T-helper 2 cell treated with Interferon-gamma antibody and Interleukin-4, amounts not matched to agents 5 μg/mL and 100 μg/mL, for 36 hours (primary cell): ENCODE data around the gene CHD2.

Source experiments
- DNase-seq: peaks from one replicate; pipeline ENCODE4 v3.0.0; 2021; ENCODE audit warnings: low spot score
- H3K27ac Mint-ChIP-seq: one replicate; pipeline ENCODE4 v1.8.0; 2021; ENCODE audit warnings: mild to moderate bottlenecking, mixed read lengths
- H3K27me3 Mint-ChIP-seq: one replicate; pipeline ENCODE4 v1.8.0; 2021; ENCODE audit warnings: low read depth, mixed read lengths
- H3K36me3 Mint-ChIP-seq: one replicate; pipeline ENCODE4 v1.8.0; 2021; ENCODE audit warnings: low read depth, mixed read lengths
- H3K4me1 Mint-ChIP-seq: one replicate; pipeline ENCODE4 v1.8.0; 2021; ENCODE audit warnings: low read depth, mixed read lengths
- H3K4me3 Mint-ChIP-seq: one replicate; pipeline ENCODE4 v1.8.0; 2022; ENCODE audit warnings: mild to moderate bottlenecking, moderate library complexity, mixed read lengths
- H3K9me3 Mint-ChIP-seq: one replicate; pipeline ENCODE4 v1.8.0; 2021; ENCODE audit warnings: mixed read lengths

Gene CHD2

GRCh38 chr15:92881802-92882696, 18.1 kb upstream of the CHD2 start:
- Mint-ChIP-seq H3K9me3 (no peaks in the 10 kb centered on the region), H3K27ac (peak overlapping the region; percentile 97), H3K36me3 (peaks cover 39% of the 10 kb centered on the region), H3K4me1 (peaks cover 52% of the 10 kb centered on the region), H3K4me3 (peak overlapping the region; percentile 94), H3K27me3 (peaks cover 4% of the 10 kb centered on the region)
- peak; percentile 98 for DNase-seq

GRCh38 chr15:92882697-92883162, 17.4 kb upstream of the CHD2 start:
- DNase-seq: no peak
- Mint-ChIP-seq H3K36me3 (peaks cover 44% of the 10 kb centered on the region), H3K27me3 (peaks cover 4% of the 10 kb centered on the region), H3K4me1 (peaks cover 57% of the 10 kb centered on the region), H3K27ac (peak overlapping the region; percentile 87), H3K9me3 (no peaks in the 10 kb centered on the region), H3K4me3 (peak overlapping the region; percentile 94)

- Mint-ChIP-seq H3K27me3 (peaks cover 4% of the 10 kb centered on the region), H3K36me3 (peaks cover 50% of the 10 kb centered on the region), H3K9me3 (no peaks in the 10 kb centered on the region), H3K4me1 (peaks cover 61% of the 10 kb centered on the region), H3K4me3 (peak overlapping the region; percentile 99), H3K27ac (peak overlapping the region; percentile 99)
- DNase-seq: peak; percentile 40
Observed at GRCh38 chr15:92883163-92883875, 16.8 kb upstream of the CHD2 start.

- DNase-seq: no peak
- Mint-ChIP-seq H3K27ac (peak overlapping the region; percentile 99), H3K36me3 (peaks cover 54% of the 10 kb centered on the region), H3K9me3 (no peaks in the 10 kb centered on the region), H3K4me3 (peak overlapping the region; percentile 99), H3K4me1 (peaks cover 65% of the 10 kb centered on the region), H3K27me3 (peaks cover 4% of the 10 kb centered on the region)
Observed at GRCh38 chr15:92883876-92884435, 16.2 kb upstream of the CHD2 start.

GRCh38 chr15:92884436-92885223, 15.5 kb upstream of the CHD2 start:
- Mint-ChIP-seq H3K9me3 (no peaks in the 10 kb centered on the region), H3K27ac (peak overlapping the region; percentile 99)
- no peak for DNase-seq

GRCh38 chr15:92885224-92886041, 14.7 kb upstream of the CHD2 start:
- peaks cover 63% of the 10 kb centered on the region for H3K4me1 Mint-ChIP-seq
- H3K27ac Mint-ChIP-seq: peak overlapping the region; percentile 99
- DNase-seq: no peak
- peak overlapping the region; percentile 99 for H3K4me3 Mint-ChIP-seq
- peaks cover 60% of the 10 kb centered on the region for H3K36me3 Mint-ChIP-seq
- H3K9me3 Mint-ChIP-seq: no peaks in the 10 kb centered on the region
- H3K27me3 Mint-ChIP-seq: peaks cover 4% of the 10 kb centered on the region

More at GRCh38 chr15:92884436-92885223, 15.5 kb upstream of the CHD2 start:
- Mint-ChIP-seq H3K4me1 (peaks cover 66% of the 10 kb centered on the region), H3K4me3 (peak overlapping the region; percentile 99), H3K27me3 (peaks cover 4% of the 10 kb centered on the region), H3K36me3 (peaks cover 56% of the 10 kb centered on the region)

GRCh38 chr15:92886042-92886537, 14.0 kb upstream of the CHD2 start:
- H3K27ac Mint-ChIP-seq: peak overlapping the region; percentile 99
- H3K27me3 Mint-ChIP-seq: peaks cover 4% of the 10 kb centered on the region
- H3K4me1 Mint-ChIP-seq: peaks cover 63% of the 10 kb centered on the region
- H3K9me3 Mint-ChIP-seq: no peaks in the 10 kb centered on the region
- peaks cover 67% of the 10 kb centered on the region for H3K36me3 Mint-ChIP-seq
- peak overlapping the region; percentile 99 for H3K4me3 Mint-ChIP-seq
- no peak for DNase-seq

GRCh38 chr15:92886815-92887214, 13.3 kb upstream of the CHD2 start:
- H3K36me3 Mint-ChIP-seq: peaks cover 74% of the 10 kb centered on the region
- H3K4me3 Mint-ChIP-seq: peak overlapping the region; percentile 99
- no peaks in the 10 kb centered on the region for H3K9me3 Mint-ChIP-seq
- H3K27me3 Mint-ChIP-seq: peaks cover 4% of the 10 kb centered on the region
- peak overlapping the region; percentile 99 for H3K27ac Mint-ChIP-seq
- DNase-seq: no peak
- peaks cover 62% of the 10 kb centered on the region for H3K4me1 Mint-ChIP-seq

GRCh38 chr15:92887869-92888268, 12.3 kb upstream of the CHD2 start:
- Mint-ChIP-seq H3K4me3 (peak overlapping the region; percentile 68), H3K4me1 (peaks cover 61% of the 10 kb centered on the region), H3K9me3 (no peaks in the 10 kb centered on the region), H3K36me3 (peaks cover 82% of the 10 kb centered on the region), H3K27ac (peak overlapping the region; percentile 41), H3K27me3 (peaks cover 4% of the 10 kb centered on the region)
- DNase-seq: no peak

- H3K4me1 Mint-ChIP-seq: peaks cover 73% of the 10 kb centered on the region
- no peaks in the 10 kb centered on the region for H3K9me3 Mint-ChIP-seq
- H3K4me3 Mint-ChIP-seq: peak overlapping the region; percentile 84
- peaks cover 84% of the 10 kb centered on the region for H3K36me3 Mint-ChIP-seq
- DNase-seq: no peak
- peak overlapping the region; percentile 88 for H3K27ac Mint-ChIP-seq
- no peaks in the 10 kb centered on the region for H3K27me3 Mint-ChIP-seq
Observed at GRCh38 chr15:92889390-92890107, 10.6 kb upstream of the CHD2 start.

- Mint-ChIP-seq H3K4me1 (peaks cover 68% of the 10 kb centered on the region), H3K4me3 (peak overlapping the region; percentile 70), H3K27ac (peak overlapping the region; percentile 75), H3K27me3 (no peaks in the 10 kb centered on the region), H3K36me3 (peaks cover 79% of the 10 kb centered on the region), H3K9me3 (no peaks in the 10 kb centered on the region)
- DNase-seq: no peak
Observed at GRCh38 chr15:92891533-92892200, 8.5 kb upstream of the CHD2 start.

- H3K27ac Mint-ChIP-seq: no peak overlapping the region
- H3K4me3 Mint-ChIP-seq: peak overlapping the region; percentile 2
- peaks cover 68% of the 10 kb centered on the region for H3K4me1 Mint-ChIP-seq
- no peak for DNase-seq
- no peaks in the 10 kb centered on the region for H3K9me3 Mint-ChIP-seq
- H3K27me3 Mint-ChIP-seq: no peaks in the 10 kb centered on the region
- H3K36me3 Mint-ChIP-seq: peaks cover 79% of the 10 kb centered on the region
Observed at GRCh38 chr15:92892201-92892555, 7.9 kb upstream of the CHD2 start.
